Uterus (tissue), 4 donors: ENCODE measurements around the gene SPI1. TPM values are rescaled to one million over a fixed set of nuclear protein-coding genes. Genes with fewer than 3 reads are reported as not detected.

Experiments used
- DNase-seq, 2 donors: peaks; one replicate each; pipeline ENCODE4 v3.0.0-alpha.2; 2019 to 2020
- H3K27ac ChIP-seq, 2 donors: fragments of 200-600 bp; sonication (generic); 1 replicate in 1 of 2; 2 replicates in 1 of 2; pipeline ENCODE4 v1.5.1; 2016 to 2018
- H3K27me3 ChIP-seq, 2 donors: fragments of 200-600 bp; sonication (generic); one replicate each; pipeline ENCODE4 v1.5.1; 2018 to 2019; ENCODE audit warnings: control low read depth in 1 of 2
- H3K36me3 ChIP-seq, 2 donors: fragments of 200-600 bp; sonication (generic); one replicate each; pipeline ENCODE4 v1.5.1; 2019; ENCODE audit warnings: control low read depth in 1 of 2
- H3K4me1 ChIP-seq, 2 donors: fragments of 200-600 bp; sonication (generic); one replicate each; pipeline ENCODE4 v1.5.1; 2018 to 2019; ENCODE audit warnings: control low read depth in 1 of 2
- H3K4me3 ChIP-seq, 2 donors: fragments of 200-600 bp; sonication (generic); 1 replicate in 1 of 2; 2 replicates in 1 of 2; pipeline ENCODE4 v1.5.1; 2018 to 2019; ENCODE audit warnings: mild to moderate bottlenecking in 1 of 2
- H3K9me3 ChIP-seq, 2 donors: fragments of 200-600 bp; sonication (generic); one replicate each; pipeline ENCODE4 v1.5.1; 2019; ENCODE audit warnings: control low read depth in 1 of 2
- POLR2A ChIP-seq, 2 donors: fragments of 450-650 bp; IDR thresholded peaks; one replicate each; pipeline ENCODE4 v1.6.1; 2016; ENCODE audit warnings: antibody characterized with exemption in 2 of 2, mild to moderate bottlenecking in 1 of 2, moderate library complexity in 1 of 2
- intact Hi-C: fragments of 100-400 bp; cut with DNase I; formaldehyde crosslinking; loops from one replicate; pipeline ENCODE4 v1.15.1; 2023; ENCODE audit warnings: low total_unique reads
- total RNA-seq, 4 donors: library from RNA; depleted of rRNA in 3 of 4; stranded (reverse); fragments of >200 nt in 3 of 4; gene quantifications; one replicate each; pipeline versions ENCODE4 v1.1.0 to v1.2.4, GENCODE V29; 2014 to 2023
- TF ChIP-seq, protein P1 (sequence below), 4 experiments: fragments of 200-600 bp in 2 of 4; fragments of 450-650 bp in 2 of 4; sonication (generic) in 2 of 4; IDR thresholded peaks; one replicate each; pipeline ENCODE4 v1.5.1; 2016 to 2019; ENCODE audit warnings: antibody characterized with exemption in 4 of 4, mild to moderate bottlenecking in 2 of 4, moderate library complexity in 1 of 4
- donor health status: DM: yes; HTN: yes; CAD: no.

Gene SPI1
- total RNA-seq, 4 donors from 2014 or later = 4.9 to 9.7 (median 7.6) TPM

DNA sequence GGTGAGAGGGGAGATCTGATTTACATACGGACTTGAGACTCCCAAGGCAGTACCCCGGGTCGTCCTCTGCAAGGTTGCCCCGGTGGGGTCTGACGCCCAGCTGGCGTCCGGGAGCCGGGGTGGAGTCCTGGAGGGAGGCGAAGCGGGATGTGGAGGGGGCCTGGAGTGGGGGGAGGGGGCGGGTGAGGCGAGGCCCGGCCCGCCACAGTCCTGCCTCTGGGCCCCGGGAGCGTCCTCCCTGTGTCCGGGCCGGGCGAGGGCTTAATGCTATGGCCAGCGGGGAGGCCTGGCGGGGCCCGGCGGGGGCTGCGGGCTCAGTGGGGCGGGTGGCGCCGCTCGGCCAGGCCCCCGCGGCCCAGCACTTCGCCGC lies 23.4 kb downstream of the SPI1 start:
- Histone ChIP-seq H3K4me3 (peak overlapping the region; percentile 17 to 51), H3K36me3 (no peaks in the 10 kb centered on the region), H3K27me3 (no peaks in the 10 kb centered on the region), H3K4me1 (no peaks in the 10 kb centered on the region), H3K9me3 (no peaks in the 10 kb centered on the region), H3K27ac (peak overlapping the region; percentile 66 to 80)
- TF ChIP-seq, protein P1, sequence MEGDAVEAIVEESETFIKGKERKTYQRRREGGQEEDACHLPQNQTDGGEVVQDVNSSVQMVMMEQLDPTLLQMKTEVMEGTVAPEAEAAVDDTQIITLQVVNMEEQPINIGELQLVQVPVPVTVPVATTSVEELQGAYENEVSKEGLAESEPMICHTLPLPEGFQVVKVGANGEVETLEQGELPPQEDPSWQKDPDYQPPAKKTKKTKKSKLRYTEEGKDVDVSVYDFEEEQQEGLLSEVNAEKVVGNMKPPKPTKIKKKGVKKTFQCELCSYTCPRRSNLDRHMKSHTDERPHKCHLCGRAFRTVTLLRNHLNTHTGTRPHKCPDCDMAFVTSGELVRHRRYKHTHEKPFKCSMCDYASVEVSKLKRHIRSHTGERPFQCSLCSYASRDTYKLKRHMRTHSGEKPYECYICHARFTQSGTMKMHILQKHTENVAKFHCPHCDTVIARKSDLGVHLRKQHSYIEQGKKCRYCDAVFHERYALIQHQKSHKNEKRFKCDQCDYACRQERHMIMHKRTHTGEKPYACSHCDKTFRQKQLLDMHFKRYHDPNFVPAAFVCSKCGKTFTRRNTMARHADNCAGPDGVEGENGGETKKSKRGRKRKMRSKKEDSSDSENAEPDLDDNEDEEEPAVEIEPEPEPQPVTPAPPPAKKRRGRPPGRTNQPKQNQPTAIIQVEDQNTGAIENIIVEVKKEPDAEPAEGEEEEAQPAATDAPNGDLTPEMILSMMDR (IDR thresholded peaks at IDR 0.05) = no peak
- no peak for TF ChIP-seq POLR2A (IDR thresholded peaks at IDR 0.05)
- intact Hi-C loops = no loop called here
- peak in 1 of 2 donors; percentile 17 for DNase-seq

DNA sequence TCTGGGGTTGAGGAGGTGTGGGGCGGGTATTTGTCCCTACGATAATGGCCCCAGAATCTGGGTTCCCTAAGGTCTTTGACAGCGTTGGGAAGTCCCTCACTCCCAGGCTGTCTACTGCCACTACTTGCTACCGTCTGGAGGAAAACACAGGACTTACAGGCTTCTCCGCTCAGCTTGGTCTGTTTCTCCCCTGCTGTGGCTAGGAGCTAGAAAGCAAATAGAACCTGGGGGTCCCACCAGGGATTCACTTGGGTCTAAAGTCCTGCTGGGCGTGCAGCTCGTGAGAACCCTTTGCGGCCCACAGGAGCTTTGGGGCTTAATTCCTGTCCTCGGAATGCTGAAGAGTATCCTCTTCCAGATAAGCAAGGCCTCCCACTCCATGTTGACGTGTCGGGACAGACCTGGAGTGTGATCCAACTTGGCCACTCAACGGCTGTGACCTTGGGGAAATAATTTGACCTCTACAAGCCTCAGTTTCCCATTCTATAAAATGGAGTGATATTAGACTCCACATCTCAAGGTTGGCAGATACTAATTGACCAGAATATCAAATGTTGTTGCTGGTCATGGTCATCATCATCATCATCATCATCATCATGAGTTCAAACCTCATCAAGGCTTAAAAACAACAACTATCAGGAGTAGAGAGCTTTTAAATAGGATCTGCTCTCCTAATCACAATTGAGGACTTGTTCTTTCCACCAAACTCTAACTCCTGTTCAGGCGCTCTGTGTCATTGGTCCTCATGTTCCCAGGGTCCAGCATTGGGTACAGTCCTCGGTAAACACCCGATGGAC lies 24.2 kb downstream of the SPI1 start:
- H3K4me3 ChIP-seq = peak overlapping the region; percentile 17 to 51
- no peak for DNase-seq
- no peaks in the 10 kb centered on the region for H3K9me3 ChIP-seq
- H3K27ac ChIP-seq = peak overlapping the region; percentile 66 to 80
- no peaks in the 10 kb centered on the region for H3K36me3 ChIP-seq
- intact Hi-C loops = no loop called here
- no peaks in the 10 kb centered on the region for H3K4me1 ChIP-seq
- no peak for TF ChIP-seq POLR2A (IDR thresholded peaks at IDR 0.05)
- TF ChIP-seq, protein P1 (IDR thresholded peaks at IDR 0.05) = no peak
- no peaks in the 10 kb centered on the region for H3K27me3 ChIP-seq

DNA sequence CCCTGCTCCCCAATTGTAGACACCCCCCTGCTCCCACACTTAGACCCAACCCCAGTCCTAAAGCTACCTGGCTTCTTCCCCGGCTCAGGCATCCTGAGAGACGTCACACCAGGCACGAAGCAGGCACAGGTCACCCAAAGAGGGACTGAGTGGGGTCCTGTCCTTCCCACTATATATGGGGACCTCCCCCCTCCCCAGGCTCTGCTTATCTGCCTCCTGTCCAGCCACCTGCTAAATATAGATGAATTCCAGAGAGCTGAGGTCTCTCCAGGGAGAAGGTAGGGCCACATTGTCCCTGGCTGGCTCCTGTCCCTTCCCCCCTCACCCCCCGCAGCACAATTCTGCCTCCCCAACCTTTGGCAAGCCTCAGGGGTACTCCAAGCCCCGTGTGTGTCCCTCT lies 25.8 kb downstream of the SPI1 start, which contains the start of gene MYBPC3:
MYBPC3 (minus strand) TSS at position 147 of the 400 bp plus-strand sequence; CDS start at position 92, 55 bp downstream.
- Histone ChIP-seq H3K9me3 (no peaks in the 10 kb centered on the region), H3K27me3 (no peaks in the 10 kb centered on the region), H3K36me3 (no peaks in the 10 kb centered on the region), H3K27ac (no peak within 1 kb of the TSS), H3K4me1 (no peaks in the 10 kb centered on the region), H3K4me3 (no peak within 1 kb of the TSS)
- no peak for DNase-seq
- intact Hi-C loops = no loop called here
- TF ChIP-seq POLR2A (IDR thresholded peaks at IDR 0.05) = no peak
- TF ChIP-seq, protein P1 (IDR thresholded peaks at IDR 0.05) = no peak

DNA sequence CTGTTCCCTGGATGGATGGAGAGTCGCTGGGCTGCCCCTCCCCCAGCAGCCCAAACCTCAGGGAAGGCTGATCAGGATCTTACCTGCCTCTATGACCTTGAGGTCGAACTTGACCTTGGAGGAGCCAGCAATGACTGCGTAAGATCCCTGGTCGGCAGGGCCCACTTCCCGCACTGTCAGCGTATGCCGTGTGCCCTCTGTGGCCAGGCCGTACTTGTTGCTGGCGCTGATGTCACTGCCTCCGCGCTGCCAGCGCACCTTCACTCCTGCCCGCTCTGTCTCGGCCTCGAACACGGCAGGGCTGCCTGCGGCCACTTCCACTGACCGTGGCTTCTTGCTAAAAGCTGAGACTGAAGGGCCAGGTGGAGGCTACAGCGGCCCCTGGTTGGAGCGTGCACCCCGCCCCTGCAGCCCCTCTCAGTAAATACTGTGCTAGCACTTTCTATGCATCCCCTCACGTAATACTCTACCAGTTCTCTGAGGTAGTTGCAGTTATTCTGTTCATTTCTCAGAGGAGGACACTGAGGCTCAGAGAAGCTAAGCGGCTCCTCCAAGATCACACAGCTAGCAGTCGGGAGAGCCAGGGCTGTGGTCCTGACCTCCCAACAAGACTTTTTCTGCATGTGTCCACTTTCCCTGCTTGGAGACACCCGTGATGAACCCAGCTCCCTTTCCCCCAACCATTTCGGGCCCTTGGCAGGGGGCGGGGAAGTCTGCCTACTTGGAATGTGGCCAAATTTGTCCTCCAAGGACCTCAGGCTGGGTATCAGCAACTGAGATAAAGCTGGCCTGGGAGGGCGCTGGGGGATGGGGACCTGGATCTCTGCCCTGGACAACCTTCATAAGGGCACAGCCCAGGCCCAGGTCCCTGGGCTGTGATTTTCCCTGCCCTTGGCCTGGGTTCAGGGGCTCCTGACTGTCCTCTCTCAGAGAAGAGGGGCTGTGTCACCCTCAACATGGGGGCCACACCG lies 26.9 kb downstream of the SPI1 start:
- DNase-seq = no peak
- Histone ChIP-seq H3K27ac (no peak overlapping the region), H3K4me3 (no peak overlapping the region), H3K9me3 (no peaks in the 10 kb centered on the region), H3K4me1 (no peaks in the 10 kb centered on the region), H3K36me3 (no peaks in the 10 kb centered on the region), H3K27me3 (no peaks in the 10 kb centered on the region)
- TF ChIP-seq, protein P1 (IDR thresholded peaks at IDR 0.05) = no peak
- no peak for TF ChIP-seq POLR2A (IDR thresholded peaks at IDR 0.05)
- intact Hi-C loops = no loop called here
